Breast epithelium (tissue), 3 donors: ENCODE data around the gene ATRNL1.

ENCODE experiments used
- CTCF ChIP-seq, 3 donors: fragments of 450-650 bp; IDR thresholded peaks; one replicate each; pipeline ENCODE4 v1.5.1; 2016 to 2017; ENCODE audit warnings: antibody characterized with exemption in 3 of 3, mild to moderate bottlenecking in 3 of 3, moderate library complexity in 3 of 3
- POLR2A ChIP-seq: fragments of 450-650 bp; IDR thresholded peaks from one replicate; pipeline ENCODE4 v1.6.1; 2016; ENCODE audit warnings: antibody characterized with exemption, mild to moderate bottlenecking, moderate library complexity

DNA sequence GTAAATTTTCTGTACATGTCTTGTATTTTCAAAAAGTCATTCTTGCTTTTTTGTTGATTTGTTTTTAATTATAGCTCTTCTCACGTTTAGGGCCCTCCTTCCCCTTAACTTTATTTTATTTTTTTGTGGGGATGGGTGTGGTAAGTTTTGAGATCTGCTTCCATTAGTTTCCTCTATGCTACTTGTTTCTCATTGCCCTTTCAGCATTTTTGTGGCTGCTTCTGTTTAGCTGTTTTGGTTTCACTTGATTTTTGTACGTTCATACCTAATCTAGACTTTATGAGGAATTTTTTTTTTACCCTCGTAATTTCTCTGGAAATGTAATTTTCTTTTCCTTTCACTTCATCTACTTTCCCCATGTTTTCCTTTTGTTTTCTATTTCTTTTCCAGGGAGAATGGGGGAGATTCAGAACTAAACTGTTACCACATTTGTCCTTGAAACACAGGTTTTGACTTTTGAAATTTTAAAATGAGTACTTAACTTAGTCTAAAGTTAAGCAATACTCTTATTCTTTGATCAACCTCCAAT, 80.8 kb downstream of the ATRNL1 start:
- no peak for TF ChIP-seq POLR2A
- no peak for TF ChIP-seq CTCF (IDR thresholded peaks at IDR 0.05)
